Prostate gland (tissue), 2 donors: Measurements from ENCODE around the gene ZMIZ1.

Experiments used
- POLR2A ChIP-seq: fragments of 450-650 bp; IDR thresholded peaks from one replicate; pipeline ENCODE4 v1.6.1; 2016; ENCODE audit warnings: antibody characterized with exemption, mild to moderate bottlenecking
- POLR2AphosphoS5 ChIP-seq: sonication (generic); formaldehyde crosslinking; IDR thresholded peaks from one replicate; pipeline ENCODE4 v1.6.1; 2017; ENCODE audit warnings: antibody characterized with exemption
- TF ChIP-seq, protein P1 (sequence below), 4 experiments: fragments of 200-600 bp in 2 of 4; fragments of 450-650 bp in 2 of 4; sonication (generic) in 2 of 4; IDR thresholded peaks; 1 replicate in 3 of 4; 2 replicates in 1 of 4; pipeline ENCODE4 v1.5.1; 2016 to 2019; ENCODE audit warnings: antibody characterized with exemption in 4 of 4, mild to moderate bottlenecking in 2 of 4, moderate library complexity in 2 of 4

DNA sequence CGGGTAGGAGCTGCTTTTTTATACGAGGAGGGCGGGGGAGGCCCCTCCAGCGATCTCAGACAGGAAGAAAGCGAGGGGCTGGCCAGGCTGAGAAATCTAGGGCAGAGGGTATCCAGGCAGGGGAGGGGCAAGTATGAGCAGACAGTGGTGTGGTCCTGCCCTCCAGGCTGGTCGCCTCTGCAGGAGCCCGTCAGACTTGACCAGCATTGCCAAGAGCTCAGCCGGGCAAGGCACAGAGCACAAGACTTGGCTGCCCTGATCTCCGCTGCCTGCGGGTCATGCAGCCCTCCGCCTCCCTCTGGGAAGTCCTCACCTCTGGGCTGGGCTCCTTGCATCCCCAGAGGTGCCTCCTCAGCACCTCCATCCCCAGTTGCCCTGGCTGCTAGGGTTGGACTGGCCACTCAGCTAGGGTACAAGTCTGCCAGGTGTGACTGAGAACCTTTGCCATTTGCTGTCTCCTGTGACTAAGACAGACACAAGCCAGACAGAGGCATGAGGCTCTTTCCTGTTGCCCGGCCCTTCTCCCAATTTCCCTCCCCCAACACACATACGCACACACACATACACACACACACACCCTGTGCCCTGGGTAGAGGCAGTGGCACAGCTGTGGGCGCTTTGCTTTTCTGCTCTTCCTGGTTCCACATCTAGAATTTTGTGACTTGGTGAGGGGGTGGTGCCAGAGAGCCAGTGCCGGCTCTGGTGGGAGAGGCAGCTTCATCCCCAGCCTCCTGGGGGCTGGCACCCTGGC lies 219.4 kb downstream of the ZMIZ1 start:
- TF ChIP-seq, protein P1, sequence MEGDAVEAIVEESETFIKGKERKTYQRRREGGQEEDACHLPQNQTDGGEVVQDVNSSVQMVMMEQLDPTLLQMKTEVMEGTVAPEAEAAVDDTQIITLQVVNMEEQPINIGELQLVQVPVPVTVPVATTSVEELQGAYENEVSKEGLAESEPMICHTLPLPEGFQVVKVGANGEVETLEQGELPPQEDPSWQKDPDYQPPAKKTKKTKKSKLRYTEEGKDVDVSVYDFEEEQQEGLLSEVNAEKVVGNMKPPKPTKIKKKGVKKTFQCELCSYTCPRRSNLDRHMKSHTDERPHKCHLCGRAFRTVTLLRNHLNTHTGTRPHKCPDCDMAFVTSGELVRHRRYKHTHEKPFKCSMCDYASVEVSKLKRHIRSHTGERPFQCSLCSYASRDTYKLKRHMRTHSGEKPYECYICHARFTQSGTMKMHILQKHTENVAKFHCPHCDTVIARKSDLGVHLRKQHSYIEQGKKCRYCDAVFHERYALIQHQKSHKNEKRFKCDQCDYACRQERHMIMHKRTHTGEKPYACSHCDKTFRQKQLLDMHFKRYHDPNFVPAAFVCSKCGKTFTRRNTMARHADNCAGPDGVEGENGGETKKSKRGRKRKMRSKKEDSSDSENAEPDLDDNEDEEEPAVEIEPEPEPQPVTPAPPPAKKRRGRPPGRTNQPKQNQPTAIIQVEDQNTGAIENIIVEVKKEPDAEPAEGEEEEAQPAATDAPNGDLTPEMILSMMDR (IDR thresholded peaks at IDR 0.05): no peak
- no peak for TF ChIP-seq POLR2A
- no peak for TF ChIP-seq POLR2AphosphoS5
